ENCODE data around the gene AK4.

The AK4 gene

GRCh38 chr1:65222340-65222940, 74.4 kb downstream of the AK4 start:
- Histone ChIP-seq H3K4me2 (no peak overlapping the region), H3K4me3 (IDR thresholded peaks at IDR 0.05; ENCODE audit: insufficient read depth, low read depth, low read length) (no peak overlapping the region), H3K36me3 (ENCODE audit: insufficient read depth) (no peaks in the 10 kb centered on the region), H3K79me2 (ENCODE audit: insufficient read depth, low read depth) (no peaks in the 10 kb centered on the region), H3K4me1 (ENCODE audit: low read depth, poor library complexity, severe bottlenecking) (no peaks in the 10 kb centered on the region), H3K27me3 (ENCODE audit: insufficient read depth, low read depth) (no peaks in the 10 kb centered on the region), H2AFZ (ENCODE audit: low read depth) (no peak overlapping the region), H4K20me1 (ENCODE audit: insufficient read depth) (no peaks in the 10 kb centered on the region), H3K9ac (no peak overlapping the region), H3K27ac (no peak overlapping the region)
- TF ChIP-seq, protein P1, sequence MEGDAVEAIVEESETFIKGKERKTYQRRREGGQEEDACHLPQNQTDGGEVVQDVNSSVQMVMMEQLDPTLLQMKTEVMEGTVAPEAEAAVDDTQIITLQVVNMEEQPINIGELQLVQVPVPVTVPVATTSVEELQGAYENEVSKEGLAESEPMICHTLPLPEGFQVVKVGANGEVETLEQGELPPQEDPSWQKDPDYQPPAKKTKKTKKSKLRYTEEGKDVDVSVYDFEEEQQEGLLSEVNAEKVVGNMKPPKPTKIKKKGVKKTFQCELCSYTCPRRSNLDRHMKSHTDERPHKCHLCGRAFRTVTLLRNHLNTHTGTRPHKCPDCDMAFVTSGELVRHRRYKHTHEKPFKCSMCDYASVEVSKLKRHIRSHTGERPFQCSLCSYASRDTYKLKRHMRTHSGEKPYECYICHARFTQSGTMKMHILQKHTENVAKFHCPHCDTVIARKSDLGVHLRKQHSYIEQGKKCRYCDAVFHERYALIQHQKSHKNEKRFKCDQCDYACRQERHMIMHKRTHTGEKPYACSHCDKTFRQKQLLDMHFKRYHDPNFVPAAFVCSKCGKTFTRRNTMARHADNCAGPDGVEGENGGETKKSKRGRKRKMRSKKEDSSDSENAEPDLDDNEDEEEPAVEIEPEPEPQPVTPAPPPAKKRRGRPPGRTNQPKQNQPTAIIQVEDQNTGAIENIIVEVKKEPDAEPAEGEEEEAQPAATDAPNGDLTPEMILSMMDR (conservative IDR thresholded peaks at IDR 0.05; ENCODE audit: low read depth, low read length), result no peak

DNA sequence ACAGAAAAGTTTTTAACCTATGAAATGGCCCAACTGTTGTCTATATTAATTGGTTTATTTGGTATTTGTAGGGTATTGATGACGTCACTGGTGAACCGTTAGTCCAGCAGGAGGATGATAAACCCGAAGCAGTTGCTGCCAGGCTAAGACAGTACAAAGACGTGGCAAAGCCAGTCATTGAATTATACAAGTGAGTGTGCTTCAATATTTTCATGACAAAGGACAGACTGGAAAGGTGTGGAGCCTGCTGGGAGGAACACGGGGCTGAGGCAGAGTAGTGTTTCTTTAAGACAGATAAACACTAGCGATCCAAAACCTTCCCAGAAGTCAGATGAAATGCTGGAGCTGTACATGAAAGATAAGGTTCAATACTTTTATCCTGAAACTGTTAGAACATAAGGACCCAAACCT, 76.7 kb downstream of the AK4 start:
- no peaks in the 10 kb centered on the region for H3K27me3 ChIP-seq (ENCODE audit: insufficient read depth, low read depth)
- no peak overlapping the region for H2AFZ ChIP-seq (ENCODE audit: low read depth)
- H3K36me3 ChIP-seq (ENCODE audit: insufficient read depth), result no peaks in the 10 kb centered on the region
- H4K20me1 ChIP-seq (ENCODE audit: insufficient read depth), result no peaks in the 10 kb centered on the region
- no peak overlapping the region for H3K9ac ChIP-seq
- H3K79me2 ChIP-seq (ENCODE audit: insufficient read depth, low read depth), result no peaks in the 10 kb centered on the region
- no peak overlapping the region for H3K4me2 ChIP-seq
- no peak overlapping the region for H3K27ac ChIP-seq
- no peaks in the 10 kb centered on the region for H3K4me1 ChIP-seq (ENCODE audit: low read depth, poor library complexity, severe bottlenecking)
- no peak overlapping the region for H3K4me3 ChIP-seq (IDR thresholded peaks at IDR 0.05; ENCODE audit: insufficient read depth, low read depth, low read length)
- TF ChIP-seq, protein P1 (conservative IDR thresholded peaks at IDR 0.05; ENCODE audit: low read depth, low read length), result no peak

- no peaks in the 10 kb centered on the region for H3K27me3 ChIP-seq (ENCODE audit: insufficient read depth, low read depth)
- TF ChIP-seq, protein P1 (conservative IDR thresholded peaks at IDR 0.05; ENCODE audit: low read depth, low read length), result no peak
- H2AFZ ChIP-seq (ENCODE audit: low read depth), result no peak overlapping the region
- H3K4me2 ChIP-seq, result no peak overlapping the region
- H3K27ac ChIP-seq, result no peak overlapping the region
- H3K9ac ChIP-seq, result no peak overlapping the region
- no peaks in the 10 kb centered on the region for H3K79me2 ChIP-seq (ENCODE audit: insufficient read depth, low read depth)
- no peaks in the 10 kb centered on the region for H3K36me3 ChIP-seq (ENCODE audit: insufficient read depth)
- H3K4me1 ChIP-seq (ENCODE audit: low read depth, poor library complexity, severe bottlenecking), result no peaks in the 10 kb centered on the region
- no peaks in the 10 kb centered on the region for H4K20me1 ChIP-seq (ENCODE audit: insufficient read depth)
- H3K4me3 ChIP-seq (IDR thresholded peaks at IDR 0.05; ENCODE audit: insufficient read depth, low read depth, low read length), result no peak overlapping the region
Observed at GRCh38 chr1:65225179-65225578, 77.2 kb downstream of the AK4 start.

GRCh38 chr1:65229201-65229600, 81.2 kb downstream of the AK4 start:
- Histone ChIP-seq H3K27ac (no peak overlapping the region), H3K36me3 (ENCODE audit: insufficient read depth) (no peaks in the 10 kb centered on the region), H3K4me3 (IDR thresholded peaks at IDR 0.05; ENCODE audit: insufficient read depth, low read depth, low read length) (no peak overlapping the region), H2AFZ (ENCODE audit: low read depth) (no peak overlapping the region), H3K79me2 (ENCODE audit: insufficient read depth, low read depth) (no peaks in the 10 kb centered on the region), H3K4me2 (no peak overlapping the region), H4K20me1 (ENCODE audit: insufficient read depth) (no peaks in the 10 kb centered on the region), H3K4me1 (ENCODE audit: low read depth, poor library complexity, severe bottlenecking) (no peaks in the 10 kb centered on the region), H3K9ac (no peak overlapping the region), H3K27me3 (ENCODE audit: insufficient read depth, low read depth) (no peaks in the 10 kb centered on the region)
- TF ChIP-seq, protein P1 (conservative IDR thresholded peaks at IDR 0.05; ENCODE audit: low read depth, low read length), result no peak
